ENCODE measurements around the gene DHRS3. TPM values are rescaled to one million over a fixed set of nuclear protein-coding genes. Genes with fewer than 3 reads are reported as not detected.
A peak's percentile ranks its signal among the peaks of the same experiment; 100 is the strongest.
"Not testable (repeated sequence)": the region's sequence is repeated elsewhere in the genome, so short reads cannot be mapped to it uniquely, and the experiment has no call there.

DHRS3 gene
- total RNA-seq, 1 donor from 2014 or later: 31.9 TPM

DNA sequence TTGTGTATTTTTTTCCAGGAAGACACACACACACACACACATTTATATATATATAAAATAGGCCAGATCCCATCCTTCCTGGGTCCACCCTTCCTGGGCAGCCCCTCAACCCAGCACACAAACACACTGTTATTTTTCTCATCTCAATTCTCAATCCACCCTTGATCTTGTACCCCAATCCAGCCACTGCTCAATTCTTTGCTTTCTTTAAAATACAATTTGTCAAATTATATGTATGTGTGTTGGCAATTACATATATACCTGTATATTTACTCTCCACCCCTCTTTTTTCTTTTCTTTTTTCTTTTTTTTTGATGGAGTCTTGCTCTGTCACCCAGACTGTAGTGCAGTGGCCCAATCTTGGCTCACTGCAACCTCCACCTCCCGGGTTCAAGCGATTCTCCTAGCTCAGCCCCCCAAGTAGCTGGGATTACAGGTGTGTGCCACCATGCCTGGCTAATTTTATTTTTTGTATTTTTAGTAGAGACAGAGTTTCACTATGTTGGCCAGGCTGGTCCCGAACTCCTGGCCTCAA lies 88.3 kb downstream of the DHRS3 start:
- DNase-seq (ENCODE audit: low spot score): no peak
- Mint-ChIP-seq H3K4me3 (ENCODE audit: unreplicated experiment) (no peak overlapping the region), H3K36me3 (ENCODE audit: low read depth) (no peaks in the 10 kb centered on the region), H3K4me1 (ENCODE audit: low read depth) (peaks cover 10% of the 10 kb centered on the region), H3K9me3 (ENCODE audit: low read depth) (no peaks in the 10 kb centered on the region), H3K27ac (ENCODE audit: unreplicated experiment) (no peak overlapping the region), H3K27me3 (ENCODE audit: low read depth) (no peaks in the 10 kb centered on the region)
- TF ChIP-seq, protein P1, sequence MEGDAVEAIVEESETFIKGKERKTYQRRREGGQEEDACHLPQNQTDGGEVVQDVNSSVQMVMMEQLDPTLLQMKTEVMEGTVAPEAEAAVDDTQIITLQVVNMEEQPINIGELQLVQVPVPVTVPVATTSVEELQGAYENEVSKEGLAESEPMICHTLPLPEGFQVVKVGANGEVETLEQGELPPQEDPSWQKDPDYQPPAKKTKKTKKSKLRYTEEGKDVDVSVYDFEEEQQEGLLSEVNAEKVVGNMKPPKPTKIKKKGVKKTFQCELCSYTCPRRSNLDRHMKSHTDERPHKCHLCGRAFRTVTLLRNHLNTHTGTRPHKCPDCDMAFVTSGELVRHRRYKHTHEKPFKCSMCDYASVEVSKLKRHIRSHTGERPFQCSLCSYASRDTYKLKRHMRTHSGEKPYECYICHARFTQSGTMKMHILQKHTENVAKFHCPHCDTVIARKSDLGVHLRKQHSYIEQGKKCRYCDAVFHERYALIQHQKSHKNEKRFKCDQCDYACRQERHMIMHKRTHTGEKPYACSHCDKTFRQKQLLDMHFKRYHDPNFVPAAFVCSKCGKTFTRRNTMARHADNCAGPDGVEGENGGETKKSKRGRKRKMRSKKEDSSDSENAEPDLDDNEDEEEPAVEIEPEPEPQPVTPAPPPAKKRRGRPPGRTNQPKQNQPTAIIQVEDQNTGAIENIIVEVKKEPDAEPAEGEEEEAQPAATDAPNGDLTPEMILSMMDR (IDR thresholded peaks at IDR 0.05): no peak

DNA sequence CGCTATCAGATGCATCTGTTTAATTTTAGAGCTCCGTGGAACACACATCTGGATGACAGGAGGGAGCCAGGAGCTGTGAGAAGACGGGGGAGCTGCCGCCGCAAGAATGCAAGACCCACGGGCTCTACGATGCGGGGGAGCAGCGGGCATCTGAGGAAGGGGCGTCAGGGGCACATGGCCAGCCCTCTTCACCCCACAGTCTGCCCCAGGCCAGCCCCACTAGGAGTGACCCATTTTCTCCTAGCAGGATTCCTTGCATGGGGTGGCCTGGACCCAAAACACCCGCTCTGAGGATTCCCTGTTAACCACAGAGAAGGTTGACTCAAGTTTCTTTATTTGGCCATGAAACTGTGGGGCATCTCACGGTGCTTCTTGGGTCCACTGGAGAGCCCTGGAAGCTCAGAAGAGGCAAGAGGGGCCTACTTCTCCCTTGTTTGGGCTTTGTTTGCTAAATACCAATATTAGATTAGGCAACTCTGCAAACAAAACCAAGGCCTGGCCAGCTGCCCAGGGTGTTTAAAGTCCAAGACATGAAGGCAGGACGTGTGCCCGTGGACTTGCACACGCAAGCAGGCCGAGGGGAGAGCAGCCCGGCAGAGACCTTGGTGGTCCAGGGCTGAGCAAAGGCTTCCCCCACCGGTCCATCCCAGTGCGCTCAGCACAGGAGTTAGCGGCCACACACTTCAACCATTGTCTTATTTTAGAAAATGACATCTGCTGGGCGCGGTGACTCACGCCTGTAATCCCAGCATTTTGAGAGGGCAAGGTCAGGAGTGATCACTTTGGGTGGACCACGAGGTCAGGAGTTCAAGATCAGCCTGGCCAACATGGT lies 89.8 kb downstream of the DHRS3 start:
- Mint-ChIP-seq H3K4me1 (ENCODE audit: low read depth) (peaks cover 10% of the 10 kb centered on the region), H3K4me3 (ENCODE audit: unreplicated experiment) (no peak overlapping the region)
- peak; percentile 75 for DNase-seq (ENCODE audit: low spot score)

DNA sequence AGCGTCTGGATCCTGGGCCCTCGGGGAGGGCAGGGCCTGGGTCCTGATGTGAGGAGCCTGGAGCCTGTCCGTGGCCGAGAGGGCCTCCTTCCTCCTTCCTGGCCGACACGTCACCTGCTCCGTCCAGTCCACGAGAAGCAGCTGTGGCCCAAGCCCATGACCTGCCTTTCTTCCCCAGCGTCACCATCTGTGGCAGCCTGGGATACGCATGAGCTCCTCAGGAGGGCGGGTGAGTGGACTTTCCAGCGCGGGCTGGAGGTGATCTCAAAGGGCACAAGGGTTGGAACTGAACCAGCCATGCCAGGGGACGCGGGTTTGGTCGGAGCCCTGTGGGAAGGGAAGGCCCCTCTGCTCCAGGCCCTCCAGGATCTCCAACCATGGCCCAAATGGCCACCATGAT lies 90.4 kb downstream of the DHRS3 start:
- Mint-ChIP-seq H3K4me3 (ENCODE audit: unreplicated experiment) (no peak overlapping the region), H3K27ac (ENCODE audit: unreplicated experiment) (no peak overlapping the region), H3K4me1 (ENCODE audit: low read depth) (peaks cover 10% of the 10 kb centered on the region), H3K9me3 (ENCODE audit: low read depth) (no peaks in the 10 kb centered on the region), H3K27me3 (ENCODE audit: low read depth) (no peaks in the 10 kb centered on the region), H3K36me3 (ENCODE audit: low read depth) (no peaks in the 10 kb centered on the region)
- peak; percentile 81 for DNase-seq (ENCODE audit: low spot score)
- TF ChIP-seq, protein P1 (IDR thresholded peaks at IDR 0.05): no peak

More for the DNA sequence above, 89.8 kb downstream of the DHRS3 start:
- Mint-ChIP-seq H3K36me3 (ENCODE audit: low read depth) (no peaks in the 10 kb centered on the region), H3K27me3 (ENCODE audit: low read depth) (no peaks in the 10 kb centered on the region), H3K9me3 (ENCODE audit: low read depth) (no peaks in the 10 kb centered on the region), H3K27ac (ENCODE audit: unreplicated experiment) (no peak overlapping the region)
- TF ChIP-seq, protein P1 (IDR thresholded peaks at IDR 0.05): no peak

DNA sequence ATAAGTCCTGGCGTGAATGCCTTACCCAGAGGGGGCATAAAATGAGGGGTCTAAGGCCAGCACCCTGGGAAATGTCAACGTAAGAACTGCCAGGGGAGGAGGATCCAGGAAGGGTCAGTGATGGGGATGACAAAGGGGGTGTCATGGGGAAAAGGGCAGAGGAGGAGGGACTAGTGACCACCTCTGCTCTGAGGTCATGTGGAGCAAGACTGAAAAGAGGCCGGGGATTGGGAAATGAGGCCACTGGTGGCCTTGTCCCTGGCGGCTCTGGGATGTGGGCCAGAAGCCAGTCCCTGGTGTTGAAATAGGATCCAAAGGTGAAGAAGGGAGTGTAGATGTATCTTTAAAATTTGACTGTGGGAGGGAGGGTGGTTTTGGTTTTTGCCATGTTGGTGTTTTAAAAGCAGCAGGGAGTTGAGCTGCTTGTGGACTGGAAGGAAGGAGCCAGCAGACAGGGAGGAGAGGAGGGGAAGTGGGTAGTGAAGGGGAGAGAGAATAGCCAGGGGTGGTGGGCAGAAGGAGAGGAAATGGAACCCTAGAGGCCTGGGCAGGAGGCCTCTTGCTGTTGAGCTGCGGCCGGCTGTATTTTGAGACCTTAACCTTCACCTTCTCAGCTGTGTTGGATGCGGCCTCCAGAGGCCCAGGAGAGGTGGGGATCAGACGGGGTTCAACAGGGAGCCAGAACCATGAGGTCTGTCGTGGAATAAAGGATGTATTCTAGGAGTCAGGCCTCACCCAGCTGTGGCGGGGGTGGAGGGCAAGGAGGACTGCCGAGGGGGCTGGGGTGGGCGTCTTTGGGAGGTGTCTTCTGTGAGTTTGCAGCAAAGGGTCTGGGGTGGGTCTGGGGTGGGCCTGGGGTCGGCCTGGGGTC lies 92.5 kb downstream of the DHRS3 start:
- H3K27ac Mint-ChIP-seq (ENCODE audit: unreplicated experiment): no peak overlapping the region
- H3K36me3 Mint-ChIP-seq (ENCODE audit: low read depth): no peaks in the 10 kb centered on the region
- no peak overlapping the region for H3K4me3 Mint-ChIP-seq (ENCODE audit: unreplicated experiment)
- peak; percentile 47 for DNase-seq (ENCODE audit: low spot score)
- H3K9me3 Mint-ChIP-seq (ENCODE audit: low read depth): no peaks in the 10 kb centered on the region
- TF ChIP-seq, protein P1 (IDR thresholded peaks at IDR 0.05): no peak
- peaks cover 10% of the 10 kb centered on the region for H3K4me1 Mint-ChIP-seq (ENCODE audit: low read depth)
- H3K27me3 Mint-ChIP-seq (ENCODE audit: low read depth): no peaks in the 10 kb centered on the region

DNA sequence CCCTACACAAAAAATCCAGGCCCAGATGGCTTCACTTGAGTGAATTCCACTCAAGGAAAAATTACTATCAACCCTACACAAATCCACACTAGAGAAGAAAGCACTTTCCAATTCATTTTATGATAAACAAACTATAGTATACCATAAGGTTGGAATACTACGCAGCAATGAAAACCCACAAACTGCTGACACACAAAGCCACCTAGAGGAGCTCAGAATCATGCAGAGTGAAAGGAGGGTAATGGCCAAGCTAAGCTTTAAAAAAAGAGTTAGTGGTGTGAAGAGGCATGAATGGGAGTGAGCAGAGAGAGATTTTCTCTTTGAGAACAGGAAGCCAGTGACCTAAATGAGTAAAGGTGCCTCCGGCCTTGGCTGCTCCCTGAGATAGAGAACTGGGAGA lies 93.7 kb downstream of the DHRS3 start:
- Mint-ChIP-seq H3K4me3 (ENCODE audit: unreplicated experiment) (no peak overlapping the region), H3K36me3 (ENCODE audit: low read depth) (no peaks in the 10 kb centered on the region), H3K27ac (ENCODE audit: unreplicated experiment) (no peak overlapping the region), H3K4me1 (ENCODE audit: low read depth) (peaks cover 10% of the 10 kb centered on the region), H3K9me3 (ENCODE audit: low read depth) (no peaks in the 10 kb centered on the region), H3K27me3 (ENCODE audit: low read depth) (peaks cover 3% of the 10 kb centered on the region)
- TF ChIP-seq, protein P1 (IDR thresholded peaks at IDR 0.05): no peak
- peak; percentile 7 for DNase-seq (ENCODE audit: low spot score)

DNA sequence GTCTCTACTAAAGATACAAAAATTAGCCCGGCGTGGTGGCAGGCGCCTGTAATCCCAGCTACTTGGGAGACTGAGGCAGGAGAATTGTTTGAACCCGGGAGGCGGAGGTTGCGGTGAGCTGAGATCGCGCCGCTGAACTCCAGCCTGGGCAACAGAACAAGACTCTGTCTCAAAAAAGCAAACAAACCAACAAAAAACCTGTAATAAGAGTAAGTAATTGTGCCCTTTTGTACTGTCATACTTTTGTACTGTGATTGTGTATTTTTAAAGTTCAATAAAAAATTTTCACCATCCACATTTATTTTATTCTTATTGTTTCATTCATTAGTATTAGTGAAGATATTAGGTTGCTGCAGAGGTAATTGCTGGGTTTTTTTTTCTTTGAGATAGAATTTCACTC lies 95.2 kb downstream of the DHRS3 start:
- peaks cover 14% of the 10 kb centered on the region for H3K4me1 Mint-ChIP-seq (ENCODE audit: low read depth)
- H3K27me3 Mint-ChIP-seq (ENCODE audit: low read depth); H3K4me3 Mint-ChIP-seq (ENCODE audit: unreplicated experiment); H3K27ac Mint-ChIP-seq (ENCODE audit: unreplicated experiment); H3K36me3 Mint-ChIP-seq (ENCODE audit: low read depth); H3K9me3 Mint-ChIP-seq (ENCODE audit: low read depth): not testable (repeated sequence)
- DNase-seq (ENCODE audit: low spot score): peak; percentile 32

Measured in chondrocyte (in vitro differentiated cells).